Rectal smooth muscle tissue (tissue), 1 donor: ENCODE data around the gene S100A7.
"Not testable (repeated sequence)": the region's sequence is repeated elsewhere in the genome, so short reads cannot be mapped to it uniquely, and the experiment has no call there.

Source experiments
- H3K27ac ChIP-seq: one replicate; pipeline ENCODE4 v1.7.0; 2013; ENCODE audit warnings: low read depth, low read length, inconsistent platforms
- H3K27me3 ChIP-seq: one replicate; pipeline ENCODE4 v1.7.0; 2013; ENCODE audit warnings: low read length; ENCODE audit not compliant: control insufficient read depth, insufficient read depth
- H3K36me3 ChIP-seq: one replicate; pipeline ENCODE4 v1.7.0; 2013; ENCODE audit warnings: low read length; ENCODE audit not compliant: control insufficient read depth, insufficient read depth
- H3K4me1 ChIP-seq: one replicate; pipeline ENCODE4 v1.7.0; 2013; ENCODE audit warnings: low read length; ENCODE audit not compliant: control insufficient read depth, insufficient read depth
- H3K4me3 ChIP-seq: one replicate; pipeline ENCODE4 v1.7.0; 2013; ENCODE audit warnings: low read length
- H3K9ac ChIP-seq: one replicate; pipeline ENCODE4 v1.7.0; 2013; ENCODE audit warnings: low read length

Gene S100A7

DNA sequence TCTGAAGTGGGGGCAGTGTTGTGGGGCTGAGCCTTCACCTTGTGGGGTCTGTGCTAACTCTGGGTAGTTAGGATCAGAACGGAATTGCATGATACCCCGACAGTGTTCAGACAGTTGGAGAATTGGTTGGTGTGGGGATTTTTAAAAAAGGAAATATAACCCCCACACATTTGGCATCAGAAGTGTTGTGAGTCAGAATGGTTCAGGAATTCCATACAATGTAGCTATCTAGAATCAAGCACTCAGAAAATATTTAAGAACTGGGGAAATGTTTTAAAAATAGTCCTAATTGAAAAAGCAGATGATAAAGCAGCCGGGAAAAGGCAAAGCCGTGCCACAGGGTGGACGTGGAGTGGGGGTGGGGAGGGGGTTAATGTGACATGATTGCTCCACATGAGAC, 6.5 kb upstream of the S100A7 start:
- H3K27ac ChIP-seq = no peak overlapping the region
- H3K27me3 ChIP-seq = no peaks in the 10 kb centered on the region
- no peak overlapping the region for H3K4me3 ChIP-seq
- no peak overlapping the region for H3K9ac ChIP-seq
- no peaks in the 10 kb centered on the region for H3K36me3 ChIP-seq
- no peaks in the 10 kb centered on the region for H3K4me1 ChIP-seq

GRCh38 chr1:153465811-153466636, 5.6 kb upstream of the S100A7 start:
- Histone ChIP-seq H3K4me3 (no peak overlapping the region), H3K27ac (no peak overlapping the region), H3K27me3 (no peaks in the 10 kb centered on the region), H3K4me1 (no peaks in the 10 kb centered on the region), H3K36me3 (no peaks in the 10 kb centered on the region), H3K9ac (no peak overlapping the region)

GRCh38 chr1:153462741-153463140, 2.3 kb upstream of the S100A7 start:
- H3K9ac ChIP-seq, H3K27me3 ChIP-seq, H3K4me1 ChIP-seq, H3K36me3 ChIP-seq, H3K27ac ChIP-seq, H3K4me3 ChIP-seq: not testable (repeated sequence)

DNA sequence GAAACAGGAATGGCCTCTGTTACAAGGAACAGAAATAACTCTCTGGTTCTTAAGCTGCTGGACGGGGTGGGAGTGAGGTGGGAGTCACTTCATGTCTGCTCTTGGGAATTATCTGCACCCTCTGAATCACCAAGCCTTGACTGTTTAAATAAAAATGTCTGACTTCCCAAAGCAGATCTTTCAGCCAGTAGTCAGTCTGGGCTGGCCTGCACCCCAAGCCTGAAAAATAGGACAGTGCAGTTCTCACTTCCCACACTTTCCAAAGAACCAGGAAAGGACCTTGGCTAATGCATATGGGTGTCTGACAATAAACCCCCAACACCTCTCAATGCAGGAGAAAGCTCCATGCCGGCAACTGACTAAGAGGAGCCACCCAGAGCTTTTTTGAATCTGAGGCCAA, 796 bp downstream of the S100A7 start:
- Histone ChIP-seq H3K4me1 (no peaks in the 10 kb centered on the region), H3K4me3 (no peak overlapping the region), H3K27ac (no peak overlapping the region), H3K27me3 (no peaks in the 10 kb centered on the region), H3K9ac (no peak overlapping the region), H3K36me3 (no peaks in the 10 kb centered on the region)

- Histone ChIP-seq H3K9ac (no peak overlapping the region), H3K4me1 (no peaks in the 10 kb centered on the region), H3K27ac (no peak overlapping the region), H3K4me3 (no peak overlapping the region), H3K36me3 (no peaks in the 10 kb centered on the region), H3K27me3 (no peaks in the 10 kb centered on the region)
Measured at GRCh38 chr1:153456396-153456795, 4.1 kb downstream of the S100A7 start.

- not testable (repeated sequence) for H3K27ac ChIP-seq, H3K36me3 ChIP-seq, H3K9ac ChIP-seq, H3K4me1 ChIP-seq, H3K4me3 ChIP-seq, H3K27me3 ChIP-seq
Measured at GRCh38 chr1:153448851-153449250, 11.6 kb downstream of the S100A7 start.

GRCh38 chr1:153447498-153448170, 12.8 kb downstream of the S100A7 start:
- Histone ChIP-seq H3K4me3 (no peak overlapping the region), H3K4me1 (no peaks in the 10 kb centered on the region), H3K27ac (no peak overlapping the region), H3K27me3 (peaks cover 2% of the 10 kb centered on the region), H3K36me3 (no peaks in the 10 kb centered on the region), H3K9ac (no peak overlapping the region)

DNA sequence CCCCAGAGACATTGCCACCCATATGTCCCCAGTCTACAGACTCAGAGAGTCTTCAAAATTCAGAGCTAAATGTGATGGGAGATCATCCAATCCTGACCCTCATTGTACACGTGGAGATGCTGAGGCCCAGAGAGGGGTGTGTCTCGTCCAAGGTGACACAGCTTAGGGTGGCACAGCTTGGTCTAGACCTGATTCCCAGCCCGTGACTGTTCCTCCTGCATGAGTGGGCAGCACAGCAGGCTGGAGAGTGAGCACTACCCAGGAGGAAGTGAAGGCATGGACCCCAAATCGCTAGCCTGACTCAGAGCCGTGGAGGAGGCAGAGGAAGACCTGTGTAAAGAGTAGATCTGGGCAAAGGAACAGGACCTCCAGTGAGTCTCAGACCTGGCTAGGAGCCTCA, 16.4 kb downstream of the S100A7 start:
- Histone ChIP-seq H3K4me1 (no peaks in the 10 kb centered on the region), H3K36me3 (no peaks in the 10 kb centered on the region), H3K4me3 (no peak overlapping the region), H3K9ac (no peak overlapping the region), H3K27me3 (peaks cover 2% of the 10 kb centered on the region), H3K27ac (no peak overlapping the region)

- no peak overlapping the region for H3K4me3 ChIP-seq
- no peaks in the 10 kb centered on the region for H3K36me3 ChIP-seq
- H3K9ac ChIP-seq = no peak overlapping the region
- H3K4me1 ChIP-seq = no peaks in the 10 kb centered on the region
- H3K27ac ChIP-seq = no peak overlapping the region
- peaks cover 2% of the 10 kb centered on the region for H3K27me3 ChIP-seq
Measured at GRCh38 chr1:153443486-153443885, 17.0 kb downstream of the S100A7 start.

DNA sequence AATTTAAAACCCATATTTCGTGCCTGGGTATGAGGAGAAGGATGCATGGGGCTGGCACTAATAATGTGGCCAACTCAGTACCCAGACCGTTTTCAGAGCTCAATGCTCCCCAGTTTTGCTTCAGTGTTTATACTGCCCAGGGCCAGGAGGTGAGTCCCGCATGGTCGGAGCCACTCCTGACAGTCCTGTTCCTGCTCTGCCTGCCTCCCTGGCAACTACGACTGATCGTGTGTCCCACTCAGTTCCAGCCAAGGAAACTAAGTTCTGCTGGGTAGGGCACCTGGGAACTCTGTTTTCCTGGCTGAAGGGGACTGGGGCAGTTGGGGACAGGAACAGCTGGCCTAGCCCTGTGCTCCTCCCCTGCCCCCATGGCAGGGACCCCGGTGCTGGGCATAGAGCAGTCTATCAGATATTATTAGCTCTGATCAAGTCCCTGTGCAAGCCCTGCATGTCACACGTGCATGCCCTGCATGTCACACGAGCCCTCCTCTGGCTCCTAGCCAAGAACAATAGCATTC, 19.2 kb downstream of the S100A7 start:
- H3K9ac ChIP-seq = no peak overlapping the region
- no peak overlapping the region for H3K4me3 ChIP-seq

DNA sequence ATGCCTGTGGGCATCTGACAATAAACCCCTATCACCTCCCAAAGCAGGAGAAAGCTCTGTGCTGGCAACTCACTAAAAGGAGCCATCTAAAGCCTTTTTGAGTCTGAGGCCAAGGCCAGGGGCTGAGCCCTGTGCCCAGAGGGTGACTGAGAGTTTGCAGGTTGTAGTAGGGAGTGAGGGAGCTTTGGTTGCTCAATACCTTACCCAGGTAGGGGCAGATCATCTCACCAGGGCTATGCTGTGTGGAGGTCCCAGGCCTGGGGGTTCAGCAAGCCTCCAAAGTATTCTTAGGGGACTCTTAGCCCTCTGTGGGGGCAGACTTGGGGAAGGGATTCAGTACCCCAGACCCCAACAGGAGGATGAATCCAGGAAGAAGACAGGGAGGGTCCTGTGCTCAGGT, 21.2 kb downstream of the S100A7 start:
- peaks cover 1% of the 10 kb centered on the region for H3K27me3 ChIP-seq
- H3K4me3 ChIP-seq = no peak overlapping the region
- H3K4me1 ChIP-seq = no peaks in the 10 kb centered on the region
- no peak overlapping the region for H3K9ac ChIP-seq
- H3K36me3 ChIP-seq = no peaks in the 10 kb centered on the region
- no peak overlapping the region for H3K27ac ChIP-seq

More for the DNA sequence above, 19.2 kb downstream of the S100A7 start:
- no peak overlapping the region for H3K27ac ChIP-seq
- no peaks in the 10 kb centered on the region for H3K4me1 ChIP-seq
- no peaks in the 10 kb centered on the region for H3K36me3 ChIP-seq
- peaks cover 2% of the 10 kb centered on the region for H3K27me3 ChIP-seq

DNA sequence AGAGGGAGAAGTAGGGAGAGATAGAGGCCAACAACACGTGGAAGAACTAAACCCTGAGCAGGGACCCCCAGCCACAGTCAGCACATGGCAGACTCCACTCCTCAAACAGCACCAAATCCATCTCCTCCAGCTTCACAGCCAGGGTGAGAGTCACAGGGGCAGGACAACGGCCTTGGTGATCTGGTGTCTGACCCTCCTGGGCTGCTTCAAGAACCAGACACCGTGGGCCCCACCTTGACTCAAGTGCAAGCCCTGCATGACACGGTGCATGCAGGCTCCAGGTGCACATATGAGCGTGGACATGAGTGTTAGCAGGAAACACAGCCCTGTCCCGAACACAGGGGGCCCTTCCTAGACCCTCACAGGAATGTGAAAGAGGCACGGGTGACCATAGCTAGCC, 21.9 kb downstream of the S100A7 start:
- Histone ChIP-seq H3K27me3 (no peaks in the 10 kb centered on the region), H3K9ac (no peak overlapping the region), H3K4me3 (no peak overlapping the region), H3K4me1 (no peaks in the 10 kb centered on the region), H3K36me3 (no peaks in the 10 kb centered on the region), H3K27ac (no peak overlapping the region)

GRCh38 chr1:153437236-153437635, 23.2 kb downstream of the S100A7 start:
- Histone ChIP-seq H3K4me3 (no peak overlapping the region), H3K9ac (no peak overlapping the region), H3K36me3 (no peaks in the 10 kb centered on the region), H3K27ac (no peak overlapping the region), H3K4me1 (no peaks in the 10 kb centered on the region), H3K27me3 (no peaks in the 10 kb centered on the region)
